AG04449 (cell line): Measurements from ENCODE around the gene RAC2.

ENCODE experiments used
- CTCF ChIA-PET: fragments of 350-600 bp; formaldehyde crosslinking; extraction: SDS; loops from one replicate; lab custom pipeline; 2021; ENCODE audit warnings: antibody characterized with exemption; lab: Yijun Ruan, JAX
- POLR2A ChIA-PET: fragments of 400-600, 350-600 bp; formaldehyde crosslinking; extraction: SDS; loops from one replicate; lab custom pipeline; 2020; ENCODE audit warnings: antibody characterized with exemption, inconsistent platforms; lab: Yijun Ruan, JAX
- DNase-seq: peaks from one replicate; pipeline ENCODE4 v3.0.0-alpha.2; 2010; ENCODE audit warnings: low read depth, low spot score
- H3K4me3 ChIP-seq: 2 replicates; pipeline ENCODE4 v1.5.1; 2011; ENCODE audit warnings: low read depth, mild to moderate bottlenecking, control low read depth, low read length
- TF ChIP-seq, protein P1 (sequence below): IDR thresholded peaks from one replicate; pipeline ENCODE4 v1.5.1; 2011; ENCODE audit warnings: mild to moderate bottlenecking, moderate library complexity, low read length, control low read depth, inconsistent platforms; ENCODE audit not compliant: insufficient read depth; ENCODE audit errors: missing control alignments

The RAC2 gene

DNA sequence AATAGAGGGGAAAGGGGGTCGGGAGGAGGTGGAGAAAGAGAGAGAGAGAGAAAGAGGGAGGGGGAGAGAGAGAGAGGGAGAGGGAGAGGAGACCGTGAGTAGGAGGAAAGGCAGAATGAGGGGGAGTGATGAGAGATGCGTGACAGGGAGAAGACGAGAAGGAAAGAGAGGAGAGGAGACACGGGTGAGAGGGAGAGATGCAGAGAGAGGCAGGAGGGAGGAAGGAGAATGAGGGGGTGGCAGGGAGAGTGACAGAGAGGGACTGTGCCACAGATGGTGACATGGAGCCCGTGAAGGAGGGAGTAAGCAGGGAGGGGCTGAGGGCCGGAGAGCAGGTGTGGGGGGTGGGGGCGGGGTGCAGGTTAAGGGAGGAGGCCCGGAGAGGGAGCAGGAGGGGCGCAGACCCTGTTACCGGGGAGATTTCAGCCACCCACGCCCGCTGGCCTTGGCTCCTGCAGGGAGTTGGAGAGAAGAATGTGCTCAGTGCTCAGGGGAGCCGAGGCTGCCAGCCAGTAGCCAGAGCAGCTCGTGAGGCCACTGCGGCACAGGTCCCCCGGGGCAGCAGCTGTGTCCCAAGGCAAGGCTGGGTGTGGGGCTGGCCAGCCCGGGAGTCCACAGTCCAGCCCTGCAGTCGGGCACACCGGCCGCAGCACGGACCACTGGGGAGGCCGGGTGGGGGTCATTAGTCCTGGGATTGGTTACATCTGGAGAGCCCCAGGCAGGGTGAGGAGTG is 31.7 kb downstream of the RAC2 start, which contains the start of gene SSTR3:
SSTR3 (minus strand) TSS at position 304 of the 733 bp plus-strand sequence. CDS start 4,674 bp downstream, outside the sequence.
- no peak within 1 kb of the TSS for H3K4me3 ChIP-seq
- no peak for DNase-seq
- ChIA-PET CTCF (interaction anchor here (6.8 kb wide), 1 partner anchor 12 kb away, joined by 61 read pairs; no protein-coding TSS in a partner anchor), POLR2A (no interaction called here)
- TF ChIP-seq, protein P1, sequence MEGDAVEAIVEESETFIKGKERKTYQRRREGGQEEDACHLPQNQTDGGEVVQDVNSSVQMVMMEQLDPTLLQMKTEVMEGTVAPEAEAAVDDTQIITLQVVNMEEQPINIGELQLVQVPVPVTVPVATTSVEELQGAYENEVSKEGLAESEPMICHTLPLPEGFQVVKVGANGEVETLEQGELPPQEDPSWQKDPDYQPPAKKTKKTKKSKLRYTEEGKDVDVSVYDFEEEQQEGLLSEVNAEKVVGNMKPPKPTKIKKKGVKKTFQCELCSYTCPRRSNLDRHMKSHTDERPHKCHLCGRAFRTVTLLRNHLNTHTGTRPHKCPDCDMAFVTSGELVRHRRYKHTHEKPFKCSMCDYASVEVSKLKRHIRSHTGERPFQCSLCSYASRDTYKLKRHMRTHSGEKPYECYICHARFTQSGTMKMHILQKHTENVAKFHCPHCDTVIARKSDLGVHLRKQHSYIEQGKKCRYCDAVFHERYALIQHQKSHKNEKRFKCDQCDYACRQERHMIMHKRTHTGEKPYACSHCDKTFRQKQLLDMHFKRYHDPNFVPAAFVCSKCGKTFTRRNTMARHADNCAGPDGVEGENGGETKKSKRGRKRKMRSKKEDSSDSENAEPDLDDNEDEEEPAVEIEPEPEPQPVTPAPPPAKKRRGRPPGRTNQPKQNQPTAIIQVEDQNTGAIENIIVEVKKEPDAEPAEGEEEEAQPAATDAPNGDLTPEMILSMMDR: no peak

DNA sequence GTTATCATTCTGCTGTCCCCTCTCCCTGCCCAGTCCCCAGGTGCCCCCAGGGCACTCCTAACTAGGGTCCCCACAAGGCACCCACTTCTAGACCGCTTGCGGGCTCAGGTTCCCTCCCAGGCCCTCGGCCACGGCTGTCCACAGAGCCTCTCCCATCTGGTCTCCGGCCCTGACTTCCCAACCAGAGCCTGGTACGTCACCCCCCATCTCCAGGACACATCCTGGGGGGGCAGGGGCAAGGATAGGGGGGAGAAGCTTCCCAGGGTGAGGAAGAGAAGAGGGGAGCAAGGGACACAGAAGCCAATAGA is 32.2 kb downstream of the RAC2 start:
- ChIA-PET POLR2A (no interaction called here), CTCF (interaction anchor here (6.8 kb wide), 1 partner anchor 12 kb away, joined by 61 read pairs; no protein-coding TSS in a partner anchor)
- no peak overlapping the region for H3K4me3 ChIP-seq
- TF ChIP-seq, protein P1: no peak
- DNase-seq: no peak

DNA sequence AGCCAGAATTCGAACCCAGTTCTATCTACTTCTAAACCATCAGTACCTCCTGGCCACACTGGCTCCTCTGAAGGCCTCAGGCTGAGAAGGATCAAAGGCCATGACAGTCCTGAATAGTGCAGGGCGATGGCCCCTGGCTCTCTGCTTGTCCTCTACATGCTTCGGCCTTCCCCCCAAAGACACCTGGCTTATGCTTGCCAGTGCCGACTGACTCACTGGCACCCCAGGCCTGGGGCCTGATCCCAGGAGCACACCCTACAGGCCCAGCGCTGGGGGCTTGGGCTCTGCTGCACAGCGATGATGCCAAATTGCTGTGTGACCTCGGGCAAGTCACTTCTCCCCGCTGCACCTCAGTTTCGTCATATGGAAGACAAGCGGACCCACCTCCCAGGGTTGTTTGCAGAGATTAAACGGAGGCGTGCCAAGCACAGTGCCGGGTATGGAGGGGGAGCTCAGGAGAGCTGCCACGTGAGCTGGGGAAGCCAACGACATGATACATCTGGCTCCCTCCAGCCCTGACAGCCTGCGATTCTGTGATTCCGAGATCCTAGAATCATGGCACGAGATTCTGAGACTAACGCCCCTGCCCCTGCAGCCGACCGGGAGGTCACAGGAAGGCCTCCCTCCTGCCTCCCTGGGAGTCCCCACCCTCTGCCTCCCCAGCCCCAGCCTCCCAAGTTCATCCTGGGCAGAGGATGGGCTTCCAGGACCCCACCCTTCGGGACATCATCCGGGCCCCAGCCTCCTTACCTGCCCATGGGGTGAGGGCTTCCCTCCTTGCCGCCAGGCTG is 32.8 kb downstream of the RAC2 start:
- CTCF ChIA-PET: interaction anchor here (1.9 to 6.8 kb wide), 2 partner anchors 11 to 44 kb away, joined by 7 to 61 read pairs; no protein-coding TSS in a partner anchor
- POLR2A ChIA-PET: no interaction called here
- no peak overlapping the region for H3K4me3 ChIP-seq
- TF ChIP-seq, protein P1: no peak
- no peak for DNase-seq

DNA sequence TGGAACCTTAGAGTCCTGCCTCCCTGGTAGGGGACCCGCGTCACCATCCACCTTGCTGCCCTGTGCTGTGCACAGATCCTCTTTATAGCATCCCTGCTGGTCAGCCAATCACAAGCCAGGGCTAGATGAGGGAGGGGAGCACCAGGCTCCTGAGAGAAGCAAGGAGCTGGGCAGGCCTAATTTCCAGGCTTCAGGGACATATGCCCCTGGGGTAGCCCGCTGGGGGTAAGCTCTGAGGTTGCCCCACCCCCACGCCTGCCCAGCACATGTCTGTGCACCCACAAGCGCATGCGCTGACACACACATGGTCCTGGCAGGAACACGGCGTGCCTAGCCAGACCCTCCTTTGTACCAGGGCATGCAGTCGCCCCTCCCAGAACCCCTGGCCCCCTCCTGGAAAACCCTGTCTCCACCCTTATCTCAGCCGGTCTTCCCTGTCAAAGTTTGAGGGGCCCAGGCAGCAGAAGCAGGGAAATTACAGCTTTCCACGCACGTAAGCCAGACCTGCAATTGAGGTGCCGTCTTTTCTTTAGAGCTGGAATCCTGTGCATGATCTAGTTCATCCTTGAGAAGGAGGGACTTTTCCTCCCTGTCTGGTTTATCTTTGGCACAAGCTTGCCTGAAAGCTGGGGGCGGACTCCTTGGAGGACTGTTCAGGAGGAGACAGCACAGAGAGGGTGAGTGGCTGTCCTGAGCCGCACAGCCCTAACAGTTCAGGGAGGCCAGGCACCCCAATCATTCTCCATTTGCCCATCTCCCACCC is 33.8 kb downstream of the RAC2 start:
- H3K4me3 ChIP-seq: no peak overlapping the region
- POLR2A ChIA-PET: no interaction called here
- TF ChIP-seq, protein P1: no peak
- CTCF ChIA-PET: interaction anchor here (1.1 to 6.8 kb wide), 4 partner anchors 7 to 45 kb away, joined by 4 to 61 read pairs (median 6); no protein-coding TSS in a partner anchor
- no peak for DNase-seq

DNA sequence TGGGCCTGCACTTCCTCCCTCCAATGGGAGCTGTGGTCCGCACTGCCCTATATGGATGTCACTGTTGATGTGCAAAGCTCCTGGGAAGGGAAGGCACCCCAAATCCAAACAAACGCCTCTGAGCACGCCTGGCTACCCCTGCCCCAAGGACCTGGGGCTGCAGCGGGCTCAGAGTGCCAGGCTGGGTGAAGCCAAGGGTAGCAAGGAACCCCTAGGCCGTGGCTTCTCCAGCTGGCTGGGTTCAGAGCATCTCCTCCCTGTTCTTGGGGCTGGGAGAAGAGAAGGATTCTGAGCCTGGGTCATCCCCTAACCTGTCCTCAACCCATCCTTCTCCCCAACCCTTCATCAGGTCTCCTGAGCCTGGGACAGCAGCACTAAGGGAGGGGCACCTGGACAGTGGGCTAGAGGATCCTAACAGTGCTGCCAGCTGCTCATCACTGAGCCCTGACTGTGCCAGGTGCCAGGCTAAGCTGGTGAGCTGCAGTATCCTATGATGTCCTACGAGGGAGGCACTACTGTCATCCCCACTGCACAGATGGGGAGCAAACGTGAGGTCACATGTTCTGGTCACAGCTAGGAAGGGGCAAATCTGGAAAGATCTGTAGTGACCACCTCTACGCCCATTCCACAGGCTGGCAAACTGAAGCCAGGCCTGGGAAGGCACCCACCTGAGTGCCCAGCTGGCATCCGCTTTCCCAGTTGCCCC is 34.8 kb downstream of the RAC2 start:
- no peak for DNase-seq
- TF ChIP-seq, protein P1: no peak
- ChIA-PET CTCF (interaction anchor here (1.1 to 6.8 kb wide), 4 partner anchors 8 to 44 kb away, joined by 4 to 61 read pairs (median 6); no protein-coding TSS in a partner anchor), POLR2A (no interaction called here)
- no peak overlapping the region for H3K4me3 ChIP-seq
